Left renal pelvis (tissue), 4 donors: ENCODE data around the gene UPF1. TPM values are rescaled to one million over a fixed set of nuclear protein-coding genes. Genes with fewer than 3 reads are reported as not detected.
"Not testable (repeated sequence)": the region's sequence is repeated elsewhere in the genome, so short reads cannot be mapped to it uniquely, and the experiment has no call there.

Source experiments
- DNase-seq, 4 donors: peaks; one replicate each; pipeline ENCODE4 v3.0.0-alpha.2; 2013; ENCODE audit warnings: low read depth in 4 of 4, low spot score in 3 of 4
- polyA plus RNA-seq, 4 donors: library from polyadenylated mRNA; unstranded; fragments of 120-200 nt; gene quantifications; one replicate each; pipeline ENCODE4 v1.2.1, GENCODE V29; 2013; ENCODE audit not compliant: insufficient read length in 4 of 4

Gene UPF1
- polyA plus RNA-seq, 4 donors: 33.0 to 62.5 (median 51.6) TPM

- DNase-seq: no peak
Measured at GRCh38 chr19:18798384-18799352, 33.1 kb upstream of the UPF1 start.

- DNase-seq: no peak
Measured at GRCh38 chr19:18799389-18799970, 32.3 kb upstream of the UPF1 start.

- no peak for DNase-seq
Measured at GRCh38 chr19:18800079-18800478, 31.7 kb upstream of the UPF1 start.

- DNase-seq: no peak
Measured at GRCh38 chr19:18800636-18801035, 31.1 kb upstream of the UPF1 start.

- DNase-seq: no peak
Measured at GRCh38 chr19:18802354-18802753, 29.4 kb upstream of the UPF1 start.

- DNase-seq: no peak
Measured at GRCh38 chr19:18803550-18804138, 28.1 kb upstream of the UPF1 start.

GRCh38 chr19:18804139-18804601 is 27.6 kb upstream of the UPF1 start:
- no peak for DNase-seq

- no peak for DNase-seq
Measured at GRCh38 chr19:18804643-18805042, 27.1 kb upstream of the UPF1 start.

GRCh38 chr19:18807861-18808331 is 23.9 kb upstream of the UPF1 start:
- no peak for DNase-seq

GRCh38 chr19:18809149-18809868 is 22.4 kb upstream of the UPF1 start:
- DNase-seq: no peak

- not testable (repeated sequence) for DNase-seq
Measured at GRCh38 chr19:18811638-18812037, 20.1 kb upstream of the UPF1 start.

- DNase-seq: no peak
Measured at GRCh38 chr19:18814063-18814462, 17.7 kb upstream of the UPF1 start.

- no peak for DNase-seq
Measured at GRCh38 chr19:18815673-18816072, 16.1 kb upstream of the UPF1 start.

- not testable (repeated sequence) for DNase-seq
Measured at GRCh38 chr19:18816645-18817044, 15.1 kb upstream of the UPF1 start.

- DNase-seq: no peak
Measured at GRCh38 chr19:18817574-18817973, 14.2 kb upstream of the UPF1 start.

- no peak for DNase-seq
Measured at GRCh38 chr19:18828786-18829185, 3.0 kb upstream of the UPF1 start.

- DNase-seq: no peak
Measured at GRCh38 chr19:18830488-18830887, 1.3 kb upstream of the UPF1 start.

- no peak for DNase-seq
Measured at GRCh38 chr19:18832306-18833140, 764 bp downstream of the UPF1 start.

GRCh38 chr19:18833141-18833476 is 1.4 kb downstream of the UPF1 start:
- no peak for DNase-seq
